HuH-7 (cell line): ENCODE data around the gene RALY.
A peak's percentile ranks its signal among the peaks of the same experiment; 100 is the strongest.
"Not testable (repeated sequence)": the region's sequence is repeated elsewhere in the genome, so short reads cannot be mapped to it uniquely, and the experiment has no call there.

Source experiments
- DNase-seq: peaks from one replicate; pipeline ENCODE4 v3.0.0; 2011; ENCODE audit warnings: low spot score

RALY gene

DNA sequence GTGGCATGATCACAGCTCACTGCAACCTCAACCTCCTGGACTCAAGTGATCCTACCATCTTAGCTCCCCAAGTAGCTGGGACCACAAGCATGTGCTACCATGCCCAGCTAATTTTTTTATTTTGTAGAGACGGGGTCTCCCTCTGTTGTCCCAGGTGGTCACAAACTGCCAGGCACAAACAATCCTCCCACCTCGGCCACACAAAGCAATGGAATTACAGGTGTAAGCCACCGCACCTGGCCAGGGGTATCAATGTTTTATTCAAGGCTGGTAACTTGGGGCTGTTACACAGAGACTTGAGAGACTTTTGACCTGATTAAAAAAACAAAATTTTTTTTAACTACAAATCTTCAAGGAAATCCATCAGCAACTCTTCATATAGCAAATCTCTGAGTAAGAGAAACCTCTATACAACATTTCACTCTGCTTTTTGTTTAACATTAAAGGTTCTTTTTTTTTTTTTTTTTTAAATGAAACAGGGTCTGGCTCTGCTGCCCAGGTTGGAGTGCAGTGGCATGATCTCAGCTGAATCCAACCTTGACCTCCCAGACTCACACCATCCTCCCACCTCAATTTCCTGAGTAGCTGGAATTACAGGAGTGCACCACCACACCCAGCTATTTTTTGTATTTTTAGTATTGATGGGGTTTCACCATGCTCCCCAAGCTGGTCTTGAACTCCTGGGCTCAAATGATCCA lies 112.4 kb downstream of the RALY start:
- no peak for DNase-seq

DNA sequence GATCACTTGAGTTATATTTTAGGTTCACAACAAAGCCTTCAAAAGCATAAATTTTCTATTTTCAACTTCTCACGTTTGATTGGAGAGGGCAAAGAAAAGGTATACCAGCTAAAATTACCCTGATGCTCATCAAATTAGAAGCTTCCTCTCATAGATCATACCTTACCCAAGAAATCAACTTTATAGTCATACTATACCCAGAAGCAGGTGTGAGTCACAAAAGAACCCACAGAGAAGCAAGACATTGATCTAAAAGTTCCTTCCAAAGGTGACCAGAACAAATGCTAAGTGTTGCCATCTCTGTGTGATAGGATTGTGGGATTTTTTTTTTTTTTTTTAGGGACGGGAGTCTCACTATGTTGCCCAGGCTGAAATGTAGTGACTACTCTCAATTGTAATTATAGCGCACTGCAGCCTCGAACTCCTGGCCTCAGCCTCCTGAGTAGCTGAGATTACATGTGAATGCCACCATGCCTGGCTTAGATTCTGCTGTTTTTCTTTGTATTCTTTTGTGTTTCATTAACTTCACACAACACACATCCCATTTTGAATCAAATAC lies 115.0 kb downstream of the RALY start:
- DNase-seq, result no peak

DNA sequence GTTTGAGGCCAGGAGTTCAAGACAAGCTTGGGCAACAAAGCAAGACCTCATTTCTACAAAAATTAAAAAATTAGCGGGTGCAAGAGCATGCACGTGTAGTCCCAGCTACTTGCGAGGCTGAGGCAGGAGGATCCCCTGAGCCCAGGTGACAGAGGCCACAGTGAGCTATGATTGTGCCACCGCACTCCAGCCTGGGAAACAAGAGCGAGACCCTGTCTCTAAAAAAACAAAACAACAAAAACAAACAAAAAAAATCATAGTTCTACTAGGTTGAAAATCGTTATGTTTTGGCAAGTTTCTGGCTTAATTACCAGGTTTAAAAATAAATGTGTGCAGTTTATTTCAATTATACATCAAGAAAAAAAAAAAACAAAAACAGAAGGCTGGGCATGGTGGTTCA lies 115.7 kb downstream of the RALY start:
- DNase-seq, result no peak

DNA sequence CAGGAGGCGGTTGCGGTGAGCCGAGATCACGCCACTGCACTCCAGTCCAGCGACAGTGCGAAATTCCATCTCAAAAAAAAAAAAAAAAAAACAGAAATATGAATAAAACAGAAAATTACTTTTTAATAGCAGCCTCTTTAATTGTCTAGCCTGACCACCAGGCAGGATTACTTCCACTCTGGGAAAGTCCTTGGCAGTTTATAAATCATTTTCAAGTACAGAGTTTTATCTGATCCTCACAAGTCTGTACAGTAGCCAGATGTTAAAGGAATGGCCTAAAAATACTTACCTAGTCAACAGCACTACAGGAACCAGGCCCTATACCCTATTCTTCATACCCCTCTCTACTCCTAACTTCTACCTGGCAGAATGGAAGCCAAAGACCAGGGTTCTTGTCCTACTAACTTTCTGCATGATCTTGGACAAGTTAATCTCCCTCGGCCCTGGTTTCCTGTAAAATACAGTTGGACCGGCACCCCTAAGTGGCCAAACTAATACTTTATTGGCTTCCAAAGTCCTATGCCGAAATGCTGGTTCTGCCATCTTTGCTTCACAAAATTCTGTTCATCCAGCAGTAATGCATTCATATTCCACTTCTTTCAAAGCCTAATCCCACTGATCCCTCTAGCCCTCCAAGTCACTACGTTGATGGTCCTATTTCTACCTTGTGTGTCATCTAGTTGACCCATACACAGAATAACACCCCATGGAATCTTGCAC lies 116.5 kb downstream of the RALY start:
- DNase-seq, result no peak

DNA sequence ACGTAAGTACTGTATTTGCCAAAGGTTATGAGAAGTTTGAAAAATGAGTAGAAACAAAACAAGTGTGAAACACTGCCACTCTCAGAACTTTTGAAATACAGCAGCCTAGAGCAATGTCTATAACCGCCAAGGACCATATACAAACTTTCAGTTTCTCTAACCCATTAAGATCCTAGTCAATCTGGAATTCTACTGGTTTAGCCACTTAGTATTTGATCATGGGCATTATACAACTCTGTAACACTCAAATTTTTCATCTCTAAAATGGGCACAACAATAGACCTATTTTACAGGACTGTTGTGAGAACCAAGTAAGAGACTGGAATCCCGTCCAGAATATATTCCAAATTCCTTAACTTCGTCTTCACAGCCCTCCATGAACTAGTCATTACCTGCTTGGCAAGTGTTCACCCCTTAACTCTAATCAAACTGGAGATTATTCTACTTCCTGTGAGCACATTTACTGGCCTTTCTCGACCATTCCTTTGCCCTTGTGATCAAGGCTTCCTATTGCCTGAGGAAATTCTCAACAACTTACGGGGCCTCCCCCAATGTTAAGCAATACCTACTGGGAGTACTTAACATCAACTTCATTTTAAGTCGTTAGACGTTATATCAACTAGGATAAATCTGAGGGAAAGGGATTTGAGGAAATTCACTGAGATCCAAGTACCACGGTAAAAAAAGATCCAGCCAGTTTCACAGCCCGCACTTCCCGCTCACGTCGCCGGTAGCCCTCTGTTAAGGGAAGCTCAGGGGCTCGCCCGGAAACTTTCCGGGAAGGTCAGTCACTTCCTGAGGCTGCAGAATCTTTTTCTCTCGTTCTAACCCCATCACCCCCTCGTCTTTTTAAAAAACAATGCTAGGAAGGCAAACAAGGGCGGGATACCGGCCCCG lies 117.3 kb downstream of the RALY start:
- no peak for DNase-seq

DNA sequence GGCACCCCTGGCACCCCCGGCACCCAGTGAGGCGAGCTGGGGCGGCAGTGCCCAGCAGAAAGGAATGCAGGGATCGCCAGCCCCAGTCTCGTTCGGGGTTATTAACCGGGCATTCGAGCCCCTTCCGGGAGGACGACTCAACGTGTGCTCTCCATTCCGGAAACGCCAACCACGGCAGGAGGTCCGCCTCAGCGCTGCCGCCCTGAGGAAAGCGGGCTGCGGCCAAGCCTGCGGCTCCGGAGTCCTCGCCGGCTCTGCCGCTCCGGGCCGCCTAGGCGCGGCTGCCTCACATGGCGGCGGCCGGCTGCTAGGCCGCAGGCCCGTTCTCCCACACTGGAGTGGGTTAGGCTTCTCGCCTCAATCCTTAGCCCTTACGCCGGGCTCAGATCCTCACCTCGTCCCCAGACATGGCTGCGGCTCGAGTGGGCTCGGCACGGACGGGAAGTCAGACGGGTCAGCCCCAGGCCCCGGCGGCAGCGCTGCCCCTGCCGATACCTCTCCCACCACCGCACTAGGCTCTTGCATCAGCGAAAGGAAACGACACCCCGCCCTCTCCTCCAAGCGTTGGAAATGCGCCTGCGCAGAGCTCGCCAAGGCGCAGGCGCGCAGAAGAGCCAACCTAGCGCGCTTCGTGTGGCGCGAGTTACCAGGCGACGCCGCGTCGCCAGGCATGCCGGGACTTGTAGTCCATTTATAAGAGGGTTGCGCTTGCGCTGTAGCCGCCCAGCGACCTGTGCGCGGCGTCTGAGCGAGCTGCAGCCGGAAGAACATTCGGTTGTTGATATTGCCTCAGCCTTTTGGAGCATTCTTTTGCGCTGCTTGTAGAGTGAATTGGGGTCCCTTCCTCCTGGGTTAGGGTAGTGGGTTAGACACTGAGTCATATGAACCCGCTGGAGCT lies 118.2 kb downstream of the RALY start, which contains the start of gene EIF2S2:
Gene EIF2S2, minus strand, starts transcription at position 542 of the 898 bp plus-strand sequence. Its CDS starts 133 bp downstream, at position 409.
- DNase-seq, result peak; percentile 98

DNA sequence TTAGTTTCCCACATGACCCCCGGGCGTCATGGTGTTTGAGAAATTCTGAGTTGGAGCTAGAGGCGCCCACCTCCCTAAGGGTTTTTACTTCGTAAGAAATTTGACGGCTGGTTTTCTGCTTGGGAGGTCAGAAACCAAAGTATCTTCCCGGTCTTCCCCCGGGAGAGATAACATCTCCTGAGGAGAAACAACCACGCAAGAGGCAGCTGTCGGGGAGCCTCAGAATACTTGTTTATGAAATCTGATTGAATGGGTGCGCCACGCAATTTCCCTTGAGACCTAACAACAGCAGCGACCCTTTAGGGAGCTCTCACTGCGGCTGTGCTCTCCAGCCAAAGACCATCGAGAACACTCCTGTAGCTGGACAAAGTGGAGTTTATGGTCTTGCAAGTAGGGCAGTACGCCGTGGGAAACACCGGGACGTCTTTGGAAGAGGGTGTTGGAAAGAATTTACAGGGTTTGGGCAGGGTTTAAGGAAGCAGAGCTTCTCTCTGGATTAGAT lies 118.9 kb downstream of the RALY start:
- DNase-seq, result peak; percentile 62

DNA sequence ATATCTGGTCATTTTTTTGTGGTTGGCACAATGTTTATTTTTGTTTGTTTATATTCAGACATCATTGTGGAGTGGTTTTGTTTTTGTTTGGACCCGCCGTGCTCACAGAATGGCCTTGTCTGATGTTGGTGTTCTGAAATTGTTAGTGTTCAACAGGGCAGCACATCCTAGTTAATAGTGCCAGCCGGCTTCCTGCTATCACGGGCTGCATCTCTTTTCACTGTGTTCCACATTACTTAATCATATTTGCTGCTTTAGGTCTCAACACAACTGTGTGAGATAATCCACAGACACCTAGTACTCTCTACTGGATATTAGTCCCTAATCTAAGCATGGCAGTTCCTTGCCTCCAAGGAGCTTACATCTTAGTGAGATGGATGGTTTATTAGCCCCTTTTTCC lies 121.1 kb downstream of the RALY start:
- no peak for DNase-seq

DNA sequence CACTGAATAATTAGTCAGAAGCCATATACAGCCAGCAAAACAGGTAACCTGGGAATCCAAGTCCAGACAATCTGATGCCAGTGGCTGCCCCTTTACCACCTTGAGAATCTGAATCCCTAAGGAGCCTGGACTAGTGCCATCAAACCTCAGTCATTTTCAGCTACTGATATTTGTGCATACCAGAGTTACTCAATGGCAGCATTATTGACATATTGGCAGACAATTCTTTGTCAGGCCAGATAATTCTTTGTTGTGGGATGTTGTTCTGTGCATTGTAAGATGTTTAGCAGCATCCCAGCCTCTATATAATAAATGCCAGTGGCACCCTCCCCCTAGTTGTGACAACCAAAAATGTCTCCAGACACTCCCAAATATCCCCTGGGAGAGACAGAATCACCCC lies 121.5 kb downstream of the RALY start:
- no peak for DNase-seq

DNA sequence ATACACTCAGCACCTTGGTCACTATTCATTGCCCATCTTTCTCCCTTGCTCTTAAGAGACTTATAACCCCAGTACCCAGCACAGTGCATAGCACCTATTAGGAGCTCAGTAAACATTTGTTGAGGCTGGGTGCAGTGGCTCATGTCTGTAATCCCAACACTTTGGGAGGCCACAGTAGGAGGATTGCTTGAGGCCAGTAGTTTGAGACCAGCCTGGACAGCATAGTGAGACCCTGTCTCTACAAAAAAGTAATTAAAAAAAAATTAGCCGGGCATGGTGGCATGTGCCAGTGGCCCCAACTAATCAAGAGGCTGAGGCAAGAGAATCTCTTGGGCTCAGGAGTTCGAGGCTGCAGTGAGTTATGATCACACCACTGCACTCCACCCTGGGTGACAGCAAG lies 126.5 kb downstream of the RALY start:
- DNase-seq, result no peak

DNA sequence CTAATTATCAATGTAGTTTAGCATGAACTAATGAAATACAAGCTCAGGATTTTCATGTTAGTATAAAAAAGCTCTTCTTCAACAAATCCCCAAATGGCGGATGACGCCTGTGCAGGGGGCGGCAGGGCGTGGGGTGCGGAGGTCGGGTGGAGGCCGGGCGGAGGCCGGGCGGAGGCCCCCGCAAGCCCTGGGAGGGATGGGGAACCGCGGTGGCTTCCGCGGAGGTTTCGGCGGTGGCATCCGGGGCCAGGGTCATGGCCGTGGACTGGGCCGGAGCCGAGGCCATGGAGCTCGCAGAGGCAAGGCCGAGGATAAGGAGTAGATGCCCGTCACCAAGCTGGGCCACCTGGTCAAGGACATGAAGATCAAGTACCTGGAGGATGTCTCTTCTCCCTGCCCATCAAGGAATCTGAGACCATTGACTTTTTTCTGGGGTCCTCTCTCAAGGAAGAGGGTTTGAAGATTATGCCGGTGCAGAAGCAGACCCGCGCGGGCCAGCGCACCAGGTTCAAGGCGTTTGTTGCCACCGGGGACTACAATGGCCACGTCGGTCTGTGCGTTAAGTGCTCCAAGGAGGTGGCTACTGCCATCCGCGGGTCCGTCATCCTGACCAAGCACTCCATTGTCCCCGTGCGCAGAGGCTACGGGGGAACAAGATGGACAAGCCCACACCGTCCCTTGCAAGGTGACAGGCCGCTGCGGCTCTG lies 128.7 kb downstream of the RALY start:
- DNase-seq, result no peak

DNA sequence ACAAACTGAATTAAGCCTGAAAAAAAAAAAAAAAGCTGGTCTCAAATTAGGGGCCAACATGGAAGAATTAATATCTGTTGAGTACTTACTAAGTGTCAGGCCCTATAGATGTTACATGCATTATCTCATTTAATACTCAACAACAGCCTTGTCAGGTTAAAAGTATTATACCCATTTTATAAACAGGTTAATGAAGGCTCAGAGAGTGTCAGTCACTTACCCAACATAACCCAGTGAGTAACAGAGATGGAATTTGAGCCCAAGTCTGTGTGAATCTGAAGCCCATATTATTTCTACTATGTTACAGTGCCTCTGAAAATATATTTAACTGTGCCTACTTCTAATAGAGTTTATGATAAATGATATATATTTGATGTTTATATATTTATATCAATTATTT lies 129.6 kb downstream of the RALY start:
- no peak for DNase-seq

DNA sequence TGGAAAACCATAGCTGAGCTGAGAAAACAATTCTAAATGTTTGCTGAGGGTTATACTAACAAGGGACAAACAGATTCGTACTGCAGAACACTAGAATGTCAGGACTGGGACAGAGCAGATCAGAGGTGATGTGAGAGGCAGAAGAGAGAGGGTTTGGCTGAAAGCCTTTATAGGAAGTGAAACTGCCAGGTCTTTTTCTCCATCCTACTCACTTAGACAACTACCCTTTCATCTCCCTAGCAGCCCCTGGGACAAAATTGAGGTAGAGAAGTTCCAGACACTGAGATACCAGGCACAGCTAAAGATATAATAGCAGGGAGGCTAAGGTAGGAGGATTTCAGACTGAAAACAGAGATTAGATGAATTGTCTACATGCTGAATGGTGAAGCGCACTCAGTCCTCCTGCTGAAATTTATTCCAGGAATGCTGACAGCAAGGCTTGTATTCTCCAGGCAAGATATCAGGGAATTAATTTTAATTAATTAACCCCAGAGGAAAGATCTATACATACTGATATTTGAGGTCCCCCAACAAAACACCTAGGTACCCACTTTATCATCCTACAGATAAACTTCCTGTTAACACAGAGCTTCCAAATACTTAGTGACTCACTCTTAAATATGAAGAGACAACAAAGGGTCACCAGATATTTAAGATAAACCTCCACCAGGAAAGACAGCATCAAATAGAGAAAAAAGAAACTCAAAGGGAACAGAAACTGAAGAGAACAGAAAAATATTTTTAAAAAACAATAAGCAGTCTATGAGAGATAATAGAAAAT lies 130.9 kb downstream of the RALY start:
- DNase-seq, result no peak

DNA sequence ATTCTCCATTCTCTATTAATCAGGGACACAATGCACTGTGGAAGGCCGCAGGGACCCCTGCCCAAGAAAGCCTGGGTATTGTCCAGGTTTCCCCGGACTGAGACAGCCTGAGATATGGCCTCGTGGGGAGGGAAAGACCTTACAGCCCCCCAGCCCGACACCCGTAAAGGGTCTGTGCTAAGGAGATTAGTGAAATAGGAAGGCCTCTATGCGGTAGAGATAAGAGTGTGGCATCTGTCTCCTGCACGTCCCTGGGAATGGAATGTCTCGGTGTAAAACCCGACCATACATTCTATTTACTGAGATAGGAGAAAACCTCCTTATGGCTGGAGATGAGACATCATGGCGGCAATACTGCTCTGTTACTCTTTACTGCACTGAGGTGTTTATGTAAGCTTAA lies 134.1 kb downstream of the RALY start:
- DNase-seq, result no peak

DNA sequence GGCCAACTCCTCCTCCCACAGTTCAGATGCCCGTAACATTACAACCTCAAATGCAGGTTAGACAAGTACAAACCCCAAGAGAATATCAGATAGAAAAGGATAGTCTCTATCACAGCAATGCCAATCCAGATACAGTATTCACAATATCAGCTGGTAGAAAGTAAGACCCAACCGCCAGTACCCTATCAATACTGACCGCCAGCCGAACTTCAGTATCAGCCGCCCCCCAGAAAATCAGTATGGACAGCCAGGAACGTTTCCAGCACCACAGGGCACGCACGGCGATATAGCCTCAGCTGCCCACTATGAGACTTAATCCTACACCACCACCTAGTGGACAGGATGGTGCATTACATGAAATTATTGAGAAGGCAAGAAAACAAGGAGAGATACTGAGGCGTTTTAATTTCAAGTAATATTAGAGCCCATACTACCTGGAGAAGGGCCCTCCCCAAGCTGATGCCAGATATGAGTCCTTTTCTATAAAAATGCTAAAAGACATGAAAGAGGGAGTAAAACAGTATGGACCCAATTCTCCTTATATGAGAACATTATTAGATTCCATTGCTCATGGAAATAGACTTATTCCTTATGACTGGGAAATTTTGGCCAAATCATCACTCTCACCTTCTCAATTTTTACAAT lies 135.9 kb downstream of the RALY start:
- peak; percentile 95 for DNase-seq

DNA sequence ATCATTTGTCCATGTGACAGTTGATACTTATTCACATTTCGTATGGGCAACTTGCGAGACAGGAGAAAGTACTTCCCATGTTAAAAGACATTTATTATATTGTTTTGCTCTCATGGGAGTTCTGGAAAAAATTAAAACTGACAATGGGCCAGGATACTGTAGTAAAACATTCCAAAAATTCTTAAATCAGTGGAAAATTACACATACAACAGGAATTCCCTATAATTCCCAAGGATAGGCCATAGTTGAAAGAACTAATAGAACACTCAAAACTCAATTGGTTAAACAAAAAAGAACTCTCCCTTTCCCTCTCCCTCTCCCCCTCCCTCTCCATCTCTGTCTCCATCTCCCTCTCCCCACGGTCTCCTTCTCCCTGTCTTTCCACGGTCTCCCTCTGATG lies 137.8 kb downstream of the RALY start:
- DNase-seq, result no peak

DNA sequence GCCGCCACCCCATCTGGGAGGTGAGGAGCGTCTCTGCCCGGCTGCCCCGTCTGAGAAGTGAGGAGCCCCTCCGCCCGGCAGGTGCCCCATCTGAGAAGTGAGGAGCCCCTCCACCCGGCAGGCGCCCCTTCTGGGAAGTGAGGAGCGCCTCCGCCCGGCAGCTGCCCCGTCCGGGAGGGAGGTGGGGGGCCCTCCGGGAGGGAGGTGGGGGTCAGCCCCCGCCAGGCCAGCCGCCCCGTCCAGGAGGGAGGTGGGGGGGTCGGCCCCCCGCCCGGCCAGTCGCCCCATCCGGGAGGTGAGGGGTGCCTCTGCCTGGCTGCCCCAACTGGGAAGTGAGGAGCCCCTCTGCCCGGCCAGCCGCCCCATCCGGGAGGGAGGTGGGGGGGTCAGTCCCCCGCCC lies 138.8 kb downstream of the RALY start:
- DNase-seq, result not testable (repeated sequence)

DNA sequence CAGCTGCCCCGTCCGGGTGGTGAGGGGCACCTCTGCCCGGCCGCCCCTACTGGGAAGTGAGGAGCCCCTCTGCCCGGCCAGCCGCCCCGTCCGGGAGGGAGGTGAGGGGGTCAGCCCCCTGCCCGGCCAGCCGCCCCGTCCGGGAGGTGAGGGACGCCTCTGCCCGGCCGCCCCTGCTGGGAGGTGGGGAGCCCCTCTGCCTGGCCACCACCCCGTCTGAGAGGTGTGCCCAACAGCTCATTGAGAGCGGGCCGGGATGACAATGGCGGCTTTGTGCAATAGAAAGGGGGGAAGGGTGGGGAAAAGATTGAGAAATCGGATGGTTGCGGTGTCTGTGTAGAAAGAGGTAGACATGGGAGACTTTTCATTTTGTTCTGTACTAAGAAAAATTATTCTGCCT lies 139.2 kb downstream of the RALY start:
- DNase-seq, result not testable (repeated sequence)

DNA sequence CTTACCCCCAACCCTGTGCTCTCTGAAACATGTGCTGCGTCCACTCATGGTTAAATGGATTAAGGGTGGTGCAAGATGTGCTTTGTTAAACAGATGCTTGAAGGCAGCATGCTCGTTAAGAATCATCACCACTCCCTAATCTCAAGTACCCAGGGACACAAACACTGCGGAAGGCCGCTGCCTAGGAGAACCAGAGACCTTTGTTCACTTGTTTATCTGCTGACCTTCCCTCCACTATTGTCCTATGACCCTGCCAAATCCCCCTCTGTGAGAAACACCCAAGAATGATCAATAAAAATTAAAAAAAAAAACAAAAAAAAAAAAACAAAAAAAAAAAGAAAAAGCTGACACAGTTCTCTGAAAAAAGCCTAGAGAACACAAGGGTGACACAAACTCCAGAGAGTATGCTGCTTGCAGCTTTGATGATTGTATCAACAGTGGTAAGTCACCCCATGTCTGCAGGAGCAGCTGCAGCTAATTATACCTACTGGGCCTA lies 139.7 kb downstream of the RALY start:
- not testable (repeated sequence) for DNase-seq
